HepG2 (cell line): ENCODE measurements around the gene PDLIM7. TPM values are rescaled to one million over a fixed set of nuclear protein-coding genes. Genes with fewer than 3 reads are reported as not detected.

ENCODE experiments used
- FOXC1 ChIP-seq: sonication (generic); formaldehyde crosslinking; IDR thresholded peaks from 2 replicates; pipeline ENCODE4 v1.8.0; 2022; ENCODE audit warnings: mild to moderate bottlenecking, missing genetic modification reagents, borderline replicate concordance
- MTA3 ChIP-seq: sonication (generic); formaldehyde crosslinking; IDR thresholded peaks from 2 replicates; pipeline ENCODE4 v1.4.0; 2020; ENCODE audit warnings: missing genetic modification reagents
- NFYB ChIP-seq: sonication (generic); formaldehyde crosslinking; IDR thresholded peaks from 2 replicates; pipeline ENCODE4 v1.4.0; 2020; ENCODE audit warnings: missing genetic modification reagents
- SAP130 ChIP-seq: IDR thresholded peaks from 2 replicates; pipeline ENCODE4 v1.6.1; 2016; ENCODE audit warnings: low read depth
- STAG1 ChIP-seq: sonication (generic); formaldehyde crosslinking; IDR thresholded peaks from 2 replicates; pipeline ENCODE4 v1.4.0; 2020; ENCODE audit warnings: missing genetic modification reagents
- ZFP36L1 ChIP-seq: sonication (generic); formaldehyde crosslinking; IDR thresholded peaks from 2 replicates; pipeline ENCODE4 v1.8.0; 2022; ENCODE audit warnings: mild to moderate bottlenecking, missing genetic modification reagents, moderate library complexity
- ZNF660 ChIP-seq: sonication (generic); formaldehyde crosslinking; IDR thresholded peaks from 2 replicates; pipeline ENCODE4 v1.5.1; 2020; ENCODE audit warnings: mild to moderate bottlenecking, low read depth, missing genetic modification reagents, borderline replicate concordance
- ZSCAN12 ChIP-seq: sonication (generic); formaldehyde crosslinking; IDR thresholded peaks from 2 replicates; pipeline ENCODE4 v1.9.0; 2021; ENCODE audit warnings: mild to moderate bottlenecking, missing genetic modification reagents
- polyA plus RNA-seq, 8 experiments: library from polyadenylated mRNA; depleted of rRNA in 3 of 8; stranded (reverse) in 7 of 8; unstranded in 1 of 8; fragments of >200 nt; fragmentation: Illumina TruSeq in 4 of 8; extraction: Trizol in 4 of 8; gene quantifications; 2 replicates each; pipeline versions ENCODE4 v1.2.1 to v1.2.3, GENCODE V29; 2011 to 2016; ENCODE audit warnings: low read depth in 4 of 8, missing spikeins in 1 of 8, mixed read lengths in 1 of 8; ENCODE audit not compliant: insufficient read depth in 1 of 8
- total RNA-seq, 5 experiments: library from RNA; depleted of rRNA; stranded (reverse); fragments of >200 nt; fragmentation: Illumina TruSeq; extraction: Trizol; gene quantifications; 2 replicates each; pipeline ENCODE4 v1.2.3, GENCODE V29; 2016; ENCODE audit warnings: low read depth in 1 of 5
- TF ChIP-seq, protein P1 (sequence below): sonication (generic); formaldehyde crosslinking; IDR thresholded peaks from 2 replicates; pipeline ENCODE4 v1.4.0; 2020; ENCODE audit warnings: missing genetic modification reagents
- TF ChIP-seq, protein P2 (sequence below): sonication (generic); formaldehyde crosslinking; IDR thresholded peaks from 2 replicates; pipeline ENCODE4 v1.4.0; 2020; ENCODE audit warnings: missing genetic modification reagents
- TF ChIP-seq, protein P3 (sequence below): sonication (generic); formaldehyde crosslinking; IDR thresholded peaks from 2 replicates; pipeline ENCODE4 v1.5.1; 2020; ENCODE audit warnings: mild to moderate bottlenecking, missing genetic modification reagents, moderate library complexity
- TF ChIP-seq, protein P4 (sequence below): sonication (generic); formaldehyde crosslinking; IDR thresholded peaks from 2 replicates; pipeline ENCODE4 v1.4.0; 2020; ENCODE audit warnings: missing genetic modification reagents, borderline replicate concordance

The PDLIM7 gene
- total and polyA plus RNA-seq, 2 of the 13 experiments (the other 11 are each of a cell fraction or from before 2014, with no cell fraction given), result 21.1 to 31.3 TPM

DNA sequence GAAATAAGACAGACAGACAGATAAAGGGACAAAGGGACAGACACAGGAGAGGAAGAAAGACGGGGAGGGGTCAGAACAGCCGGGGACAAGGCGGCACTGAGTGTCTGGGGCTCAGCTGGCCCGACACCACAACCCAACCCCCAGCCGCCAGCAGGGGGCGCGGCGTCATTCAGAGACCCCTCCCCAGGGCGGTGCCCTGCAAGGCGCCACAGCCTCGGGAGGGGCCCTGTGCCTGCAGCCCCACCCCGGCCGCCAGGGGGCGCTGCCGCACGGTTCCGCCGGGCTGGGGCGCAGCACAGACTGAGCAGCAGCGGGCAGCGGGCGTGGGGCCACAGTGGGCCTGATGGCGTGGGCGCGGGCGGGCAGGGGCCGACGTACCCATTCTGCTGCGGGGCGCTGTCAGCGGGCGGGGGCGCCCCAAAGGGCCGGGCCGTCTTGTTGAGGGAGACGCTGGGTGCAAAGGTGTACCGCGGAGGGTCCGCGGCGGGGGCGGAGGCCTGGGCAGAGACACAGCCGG is 5.9 kb downstream of the PDLIM7 start (continued):
- TF ChIP-seq, protein P1, sequence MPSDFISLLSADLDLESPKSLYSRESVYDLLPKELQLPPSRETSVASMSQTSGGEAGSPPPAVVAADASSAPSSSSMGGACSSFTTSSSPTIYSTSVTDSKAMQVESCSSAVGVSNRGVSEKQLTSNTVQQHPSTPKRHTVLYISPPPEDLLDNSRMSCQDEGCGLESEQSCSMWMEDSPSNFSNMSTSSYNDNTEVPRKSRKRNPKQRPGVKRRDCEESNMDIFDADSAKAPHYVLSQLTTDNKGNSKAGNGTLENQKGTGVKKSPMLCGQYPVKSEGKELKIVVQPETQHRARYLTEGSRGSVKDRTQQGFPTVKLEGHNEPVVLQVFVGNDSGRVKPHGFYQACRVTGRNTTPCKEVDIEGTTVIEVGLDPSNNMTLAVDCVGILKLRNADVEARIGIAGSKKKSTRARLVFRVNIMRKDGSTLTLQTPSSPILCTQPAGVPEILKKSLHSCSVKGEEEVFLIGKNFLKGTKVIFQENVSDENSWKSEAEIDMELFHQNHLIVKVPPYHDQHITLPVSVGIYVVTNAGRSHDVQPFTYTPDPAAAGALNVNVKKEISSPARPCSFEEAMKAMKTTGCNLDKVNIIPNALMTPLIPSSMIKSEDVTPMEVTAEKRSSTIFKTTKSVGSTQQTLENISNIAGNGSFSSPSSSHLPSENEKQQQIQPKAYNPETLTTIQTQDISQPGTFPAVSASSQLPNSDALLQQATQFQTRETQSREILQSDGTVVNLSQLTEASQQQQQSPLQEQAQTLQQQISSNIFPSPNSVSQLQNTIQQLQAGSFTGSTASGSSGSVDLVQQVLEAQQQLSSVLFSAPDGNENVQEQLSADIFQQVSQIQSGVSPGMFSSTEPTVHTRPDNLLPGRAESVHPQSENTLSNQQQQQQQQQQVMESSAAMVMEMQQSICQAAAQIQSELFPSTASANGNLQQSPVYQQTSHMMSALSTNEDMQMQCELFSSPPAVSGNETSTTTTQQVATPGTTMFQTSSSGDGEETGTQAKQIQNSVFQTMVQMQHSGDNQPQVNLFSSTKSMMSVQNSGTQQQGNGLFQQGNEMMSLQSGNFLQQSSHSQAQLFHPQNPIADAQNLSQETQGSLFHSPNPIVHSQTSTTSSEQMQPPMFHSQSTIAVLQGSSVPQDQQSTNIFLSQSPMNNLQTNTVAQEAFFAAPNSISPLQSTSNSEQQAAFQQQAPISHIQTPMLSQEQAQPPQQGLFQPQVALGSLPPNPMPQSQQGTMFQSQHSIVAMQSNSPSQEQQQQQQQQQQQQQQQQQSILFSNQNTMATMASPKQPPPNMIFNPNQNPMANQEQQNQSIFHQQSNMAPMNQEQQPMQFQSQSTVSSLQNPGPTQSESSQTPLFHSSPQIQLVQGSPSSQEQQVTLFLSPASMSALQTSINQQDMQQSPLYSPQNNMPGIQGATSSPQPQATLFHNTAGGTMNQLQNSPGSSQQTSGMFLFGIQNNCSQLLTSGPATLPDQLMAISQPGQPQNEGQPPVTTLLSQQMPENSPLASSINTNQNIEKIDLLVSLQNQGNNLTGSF (CRISPR knock-in tag), result no peak
- TF ChIP-seq, protein P2, sequence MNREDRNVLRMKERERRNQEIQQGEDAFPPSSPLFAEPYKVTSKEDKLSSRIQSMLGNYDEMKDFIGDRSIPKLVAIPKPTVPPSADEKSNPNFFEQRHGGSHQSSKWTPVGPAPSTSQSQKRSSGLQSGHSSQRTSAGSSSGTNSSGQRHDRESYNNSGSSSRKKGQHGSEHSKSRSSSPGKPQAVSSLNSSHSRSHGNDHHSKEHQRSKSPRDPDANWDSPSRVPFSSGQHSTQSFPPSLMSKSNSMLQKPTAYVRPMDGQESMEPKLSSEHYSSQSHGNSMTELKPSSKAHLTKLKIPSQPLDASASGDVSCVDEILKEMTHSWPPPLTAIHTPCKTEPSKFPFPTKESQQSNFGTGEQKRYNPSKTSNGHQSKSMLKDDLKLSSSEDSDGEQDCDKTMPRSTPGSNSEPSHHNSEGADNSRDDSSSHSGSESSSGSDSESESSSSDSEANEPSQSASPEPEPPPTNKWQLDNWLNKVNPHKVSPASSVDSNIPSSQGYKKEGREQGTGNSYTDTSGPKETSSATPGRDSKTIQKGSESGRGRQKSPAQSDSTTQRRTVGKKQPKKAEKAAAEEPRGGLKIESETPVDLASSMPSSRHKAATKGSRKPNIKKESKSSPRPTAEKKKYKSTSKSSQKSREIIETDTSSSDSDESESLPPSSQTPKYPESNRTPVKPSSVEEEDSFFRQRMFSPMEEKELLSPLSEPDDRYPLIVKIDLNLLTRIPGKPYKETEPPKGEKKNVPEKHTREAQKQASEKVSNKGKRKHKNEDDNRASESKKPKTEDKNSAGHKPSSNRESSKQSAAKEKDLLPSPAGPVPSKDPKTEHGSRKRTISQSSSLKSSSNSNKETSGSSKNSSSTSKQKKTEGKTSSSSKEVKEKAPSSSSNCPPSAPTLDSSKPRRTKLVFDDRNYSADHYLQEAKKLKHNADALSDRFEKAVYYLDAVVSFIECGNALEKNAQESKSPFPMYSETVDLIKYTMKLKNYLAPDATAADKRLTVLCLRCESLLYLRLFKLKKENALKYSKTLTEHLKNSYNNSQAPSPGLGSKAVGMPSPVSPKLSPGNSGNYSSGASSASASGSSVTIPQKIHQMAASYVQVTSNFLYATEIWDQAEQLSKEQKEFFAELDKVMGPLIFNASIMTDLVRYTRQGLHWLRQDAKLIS (CRISPR knock-in tag), result no peak
- TF ChIP-seq MTA3, result no peak
- no peak for TF ChIP-seq ZNF660 (CRISPR knock-in tag)
- TF ChIP-seq, protein P3, sequence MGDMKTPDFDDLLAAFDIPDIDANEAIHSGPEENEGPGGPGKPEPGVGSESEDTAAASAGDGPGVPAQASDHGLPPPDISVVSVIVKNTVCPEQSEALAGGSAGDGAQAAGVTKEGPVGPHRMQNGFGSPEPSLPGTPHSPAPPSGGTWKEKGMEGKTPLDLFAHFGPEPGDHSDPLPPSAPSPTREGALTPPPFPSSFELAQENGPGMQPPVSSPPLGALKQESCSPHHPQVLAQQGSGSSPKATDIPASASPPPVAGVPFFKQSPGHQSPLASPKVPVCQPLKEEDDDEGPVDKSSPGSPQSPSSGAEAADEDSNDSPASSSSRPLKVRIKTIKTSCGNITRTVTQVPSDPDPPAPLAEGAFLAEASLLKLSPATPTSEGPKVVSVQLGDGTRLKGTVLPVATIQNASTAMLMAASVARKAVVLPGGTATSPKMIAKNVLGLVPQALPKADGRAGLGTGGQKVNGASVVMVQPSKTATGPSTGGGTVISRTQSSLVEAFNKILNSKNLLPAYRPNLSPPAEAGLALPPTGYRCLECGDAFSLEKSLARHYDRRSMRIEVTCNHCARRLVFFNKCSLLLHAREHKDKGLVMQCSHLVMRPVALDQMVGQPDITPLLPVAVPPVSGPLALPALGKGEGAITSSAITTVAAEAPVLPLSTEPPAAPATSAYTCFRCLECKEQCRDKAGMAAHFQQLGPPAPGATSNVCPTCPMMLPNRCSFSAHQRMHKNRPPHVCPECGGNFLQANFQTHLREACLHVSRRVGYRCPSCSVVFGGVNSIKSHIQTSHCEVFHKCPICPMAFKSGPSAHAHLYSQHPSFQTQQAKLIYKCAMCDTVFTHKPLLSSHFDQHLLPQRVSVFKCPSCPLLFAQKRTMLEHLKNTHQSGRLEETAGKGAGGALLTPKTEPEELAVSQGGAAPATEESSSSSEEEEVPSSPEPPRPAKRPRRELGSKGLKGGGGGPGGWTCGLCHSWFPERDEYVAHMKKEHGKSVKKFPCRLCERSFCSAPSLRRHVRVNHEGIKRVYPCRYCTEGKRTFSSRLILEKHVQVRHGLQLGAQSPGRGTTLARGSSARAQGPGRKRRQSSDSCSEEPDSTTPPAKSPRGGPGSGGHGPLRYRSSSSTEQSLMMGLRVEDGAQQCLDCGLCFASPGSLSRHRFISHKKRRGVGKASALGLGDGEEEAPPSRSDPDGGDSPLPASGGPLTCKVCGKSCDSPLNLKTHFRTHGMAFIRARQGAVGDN (CRISPR knock-in tag), result peak; percentile 54; the same call in 1 of the 2 replicates
- TF ChIP-seq ZFP36L1 (CRISPR knock-in tag), result no peak
- peak; percentile 64 for TF ChIP-seq STAG1
- no peak for TF ChIP-seq NFYB (CRISPR knock-in tag)
- peak; percentile 37; the same call in 1 of the 2 replicates for TF ChIP-seq SAP130
- TF ChIP-seq ZSCAN12 (CRISPR knock-in tag), result no peak
- TF ChIP-seq, protein P4, sequence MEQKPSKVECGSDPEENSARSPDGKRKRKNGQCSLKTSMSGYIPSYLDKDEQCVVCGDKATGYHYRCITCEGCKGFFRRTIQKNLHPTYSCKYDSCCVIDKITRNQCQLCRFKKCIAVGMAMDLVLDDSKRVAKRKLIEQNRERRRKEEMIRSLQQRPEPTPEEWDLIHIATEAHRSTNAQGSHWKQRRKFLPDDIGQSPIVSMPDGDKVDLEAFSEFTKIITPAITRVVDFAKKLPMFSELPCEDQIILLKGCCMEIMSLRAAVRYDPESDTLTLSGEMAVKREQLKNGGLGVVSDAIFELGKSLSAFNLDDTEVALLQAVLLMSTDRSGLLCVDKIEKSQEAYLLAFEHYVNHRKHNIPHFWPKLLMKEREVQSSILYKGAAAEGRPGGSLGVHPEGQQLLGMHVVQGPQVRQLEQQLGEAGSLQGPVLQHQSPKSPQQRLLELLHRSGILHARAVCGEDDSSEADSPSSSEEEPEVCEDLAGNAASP (CRISPR knock-in tag), result 0 out of 2 replicates have a peak, but pooled peaks have one; percentile 18
- no peak for TF ChIP-seq FOXC1 (CRISPR knock-in tag)
